GM18507 (cell line): ENCODE results near the gene PTPN9.
"Not testable (repeated sequence)": the region's sequence is repeated elsewhere in the genome, so short reads cannot be mapped to it uniquely, and the experiment has no call there.

ENCODE experiments used
- DNase-seq: peaks from one replicate; pipeline ENCODE4 v3.0.0; 2011; ENCODE audit warnings: low read depth; ENCODE audit not compliant: insufficient read length; ENCODE audit errors: extremely low spot score
- FAIRE-seq: peaks from 2 replicates; lab custom pipeline; 2011; peaks lifted over from hg19 to GRCh38; lab: Jason Lieb, UNC

PTPN9 gene

DNA sequence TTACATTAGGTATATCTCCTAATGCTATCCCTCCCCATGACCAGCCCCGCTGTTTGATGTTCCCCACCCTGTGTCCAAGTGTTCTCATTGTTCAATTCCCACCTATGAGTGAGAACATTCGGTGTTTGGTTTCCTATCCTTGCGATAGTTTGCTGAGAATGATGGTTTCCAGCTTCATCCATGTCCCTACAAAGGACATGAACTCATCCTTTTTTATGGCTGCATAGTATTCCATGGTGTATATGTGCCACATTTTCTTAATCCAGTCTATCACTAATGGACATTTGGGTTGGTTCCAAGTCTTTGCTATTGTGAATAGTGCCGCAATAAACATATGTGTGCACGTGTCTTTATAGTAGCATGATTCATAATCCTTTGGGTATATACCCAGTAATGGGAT lies 7.3 kb upstream of the PTPN9 start:
- FAIRE-seq, result not testable (repeated sequence)

GRCh38 chr15:75584121-75584520 lies 5.0 kb upstream of the PTPN9 start:
- FAIRE-seq (no peak), DNase-seq (no peak)

More for the DNA sequence above, 7.3 kb upstream of the PTPN9 start:
- not testable (repeated sequence) for DNase-seq

DNA sequence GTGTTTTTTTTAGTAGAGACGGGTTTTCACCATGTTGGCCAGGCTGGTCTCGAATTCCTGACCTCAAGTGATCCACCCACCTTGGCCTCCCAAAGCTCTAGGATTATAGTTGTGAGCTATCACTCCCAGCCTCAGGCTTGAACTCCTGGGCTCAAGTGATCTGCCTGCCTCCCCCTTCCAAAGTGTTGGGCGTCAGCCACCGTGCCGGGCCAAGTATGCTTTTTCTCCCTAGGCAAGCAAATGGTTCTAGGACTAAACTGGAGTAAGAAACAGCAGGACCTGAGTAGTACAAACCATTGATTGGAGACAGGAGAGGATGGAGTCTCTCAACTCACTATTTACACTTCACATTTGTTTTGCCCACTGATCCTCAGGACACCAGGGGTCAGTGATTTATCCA lies 4.6 kb upstream of the PTPN9 start:
- FAIRE-seq, result no peak
- DNase-seq, result no peak

- FAIRE-seq, DNase-seq: not testable (repeated sequence)
Observed at GRCh38 chr15:75582943-75583342, 3.8 kb upstream of the PTPN9 start.

DNA sequence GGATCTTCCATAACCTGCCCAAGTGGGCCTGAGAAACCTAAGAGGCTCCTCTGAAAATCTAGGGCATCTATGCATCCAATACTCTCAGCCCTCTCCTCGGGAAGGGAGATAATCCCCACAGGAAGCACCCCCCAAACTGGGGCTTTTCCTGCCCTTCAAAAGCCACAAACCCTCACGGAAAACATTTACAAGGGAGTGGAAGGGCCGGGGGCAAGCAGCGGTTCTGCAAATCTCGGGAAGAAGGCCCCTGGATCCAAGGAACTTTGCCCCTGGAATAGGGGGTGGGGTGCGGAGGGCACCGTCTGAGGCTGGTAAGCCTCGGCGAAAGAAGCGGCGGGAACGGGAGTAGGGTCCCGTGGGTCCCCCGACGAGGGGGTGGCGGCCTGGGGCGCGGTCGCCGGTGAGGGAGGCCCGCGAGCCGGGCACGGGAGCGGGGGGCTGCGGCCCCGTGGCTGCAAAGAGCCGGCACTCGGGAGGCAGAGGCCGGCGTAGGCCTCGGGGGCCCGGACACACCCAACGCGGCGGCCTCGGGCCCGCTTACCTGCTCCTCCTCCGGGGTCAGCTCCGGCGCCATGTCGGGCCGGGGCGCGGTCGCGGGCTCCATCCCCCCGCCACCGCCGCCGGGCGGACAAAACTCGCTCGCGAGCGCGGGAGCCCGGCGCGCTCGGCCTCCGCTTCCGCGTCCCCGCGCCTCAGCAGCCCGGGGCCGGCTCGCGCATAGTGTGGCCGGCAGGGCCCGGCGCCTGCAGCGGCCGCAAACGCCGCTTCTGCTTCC lies 755 bp downstream of the PTPN9 start:
- DNase-seq (no peak), FAIRE-seq (no peak)

DNA sequence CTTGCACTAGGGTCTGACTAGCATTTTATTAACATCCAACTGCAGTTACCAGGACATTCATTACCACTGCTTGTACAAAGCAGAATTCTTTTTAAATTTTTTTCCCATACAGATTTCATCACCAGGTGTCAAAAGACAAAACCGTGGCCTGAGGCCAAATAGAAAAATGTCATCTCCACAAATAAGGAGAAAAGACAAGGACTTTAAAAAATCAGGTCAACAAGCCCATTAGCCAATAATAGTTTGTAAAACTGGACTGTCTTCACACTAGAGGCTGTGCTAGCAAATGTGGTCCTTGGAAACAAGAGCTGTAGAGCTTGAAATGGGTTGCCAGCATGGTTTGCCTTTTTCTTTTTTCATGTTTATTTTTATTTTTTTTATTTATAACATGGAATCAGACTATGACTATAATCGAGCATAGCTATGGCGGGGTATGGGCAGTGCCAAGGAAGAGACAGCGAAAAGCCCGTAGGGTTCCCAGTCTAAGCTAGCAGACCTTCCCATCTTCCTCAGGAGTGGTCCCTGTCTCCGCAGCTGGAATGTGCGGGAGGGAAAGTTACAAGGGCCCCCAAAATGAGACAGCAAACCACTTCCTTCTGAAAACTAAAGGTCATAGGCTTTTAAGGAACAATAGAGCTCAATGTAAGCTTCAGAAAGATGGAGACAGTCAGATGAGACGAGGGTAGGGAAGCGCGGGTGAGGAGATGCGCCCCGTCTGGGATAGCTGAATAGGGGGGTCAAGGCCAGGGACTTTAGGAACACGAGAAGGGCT lies 1.5 kb downstream of the PTPN9 start:
- FAIRE-seq, result no peak
- DNase-seq, result no peak

- FAIRE-seq (no peak), DNase-seq (no peak)
Observed at GRCh38 chr15:75573648-75574384, 5.3 kb downstream of the PTPN9 start.

DNA sequence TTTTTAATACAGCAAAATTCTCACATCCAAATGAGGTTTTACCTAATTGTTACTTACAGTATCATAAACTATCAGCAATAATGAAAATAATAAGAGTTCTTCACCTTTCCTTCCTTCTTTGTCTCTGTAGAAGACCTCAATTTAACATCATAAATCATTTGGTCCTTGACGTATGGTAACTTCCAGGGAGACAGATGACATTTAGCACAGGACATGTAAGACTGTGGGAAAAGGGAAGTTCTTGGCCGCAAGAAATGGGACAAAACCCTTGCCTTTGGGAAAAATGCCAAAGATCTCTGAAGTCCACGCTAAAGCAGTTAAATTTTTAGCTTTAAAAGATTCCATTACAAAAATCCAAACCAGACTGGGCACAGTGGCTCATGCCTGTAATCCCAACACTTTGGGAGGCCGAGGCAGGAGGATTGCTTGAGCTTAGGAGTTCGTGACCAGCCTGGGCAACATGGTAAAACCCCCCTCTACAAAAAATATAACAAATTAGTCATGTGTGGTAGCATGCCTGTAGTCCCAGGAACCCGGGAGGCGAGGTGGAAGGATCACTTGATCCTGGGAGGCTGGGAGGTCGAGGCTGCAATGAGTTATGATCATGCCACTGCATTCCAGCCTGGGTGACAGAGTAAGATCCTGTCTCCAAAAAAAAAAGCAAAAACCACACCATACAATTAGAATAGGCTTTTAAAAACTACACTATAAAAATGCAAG lies 8.8 kb downstream of the PTPN9 start:
- no peak for DNase-seq
- no peak for FAIRE-seq

DNA sequence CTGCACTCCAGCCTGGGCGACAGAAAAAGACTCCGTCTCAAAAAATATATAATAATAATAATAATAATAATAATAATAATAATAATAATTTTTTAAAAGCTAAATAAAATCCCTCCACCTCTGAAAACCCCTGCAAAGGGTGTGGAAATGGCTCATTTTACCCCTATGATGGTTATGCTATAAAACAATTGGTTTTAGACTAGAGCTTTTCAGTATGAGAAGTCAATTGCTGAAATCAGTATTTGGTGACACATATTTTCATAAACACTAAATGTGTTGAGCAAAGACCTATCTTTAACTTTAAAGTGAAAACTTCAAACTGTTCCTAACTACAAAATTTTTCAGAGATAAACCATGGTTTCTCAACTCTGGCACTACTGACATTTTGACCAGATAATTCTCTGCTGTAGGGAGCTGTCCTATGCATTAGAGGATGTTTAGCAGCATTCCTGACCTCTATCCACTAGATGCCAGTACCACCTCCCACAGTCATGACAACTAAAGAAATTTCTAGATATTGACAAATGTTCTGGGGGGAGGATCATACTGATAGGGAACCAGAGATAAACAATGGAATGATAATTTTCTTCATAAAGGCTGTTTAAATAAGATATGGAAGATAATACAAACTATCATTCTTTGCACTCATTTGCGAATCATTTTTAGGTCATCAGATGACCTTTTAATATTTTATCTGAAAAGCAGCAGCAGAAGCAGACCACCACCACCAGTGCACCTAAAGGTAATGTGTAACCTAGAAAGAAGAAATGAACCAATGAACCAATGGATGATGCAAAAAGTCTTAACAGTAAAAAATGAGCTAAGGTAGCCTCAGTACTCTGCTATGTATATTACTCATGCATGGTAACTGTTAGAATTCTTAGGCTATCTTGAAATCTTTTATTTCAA lies 13.8 kb downstream of the PTPN9 start:
- DNase-seq (no peak), FAIRE-seq (no peak)

- no peak for DNase-seq
- FAIRE-seq, result no peak
Observed at GRCh38 chr15:75561888-75562287, 17.2 kb downstream of the PTPN9 start.

GRCh38 chr15:75559360-75559759 lies 19.8 kb downstream of the PTPN9 start:
- FAIRE-seq, DNase-seq: not testable (repeated sequence)

GRCh38 chr15:75558955-75559354 lies 20.2 kb downstream of the PTPN9 start:
- not testable (repeated sequence) for DNase-seq, FAIRE-seq

GRCh38 chr15:75554717-75555116 lies 24.4 kb downstream of the PTPN9 start:
- FAIRE-seq (no peak), DNase-seq (no peak)

DNA sequence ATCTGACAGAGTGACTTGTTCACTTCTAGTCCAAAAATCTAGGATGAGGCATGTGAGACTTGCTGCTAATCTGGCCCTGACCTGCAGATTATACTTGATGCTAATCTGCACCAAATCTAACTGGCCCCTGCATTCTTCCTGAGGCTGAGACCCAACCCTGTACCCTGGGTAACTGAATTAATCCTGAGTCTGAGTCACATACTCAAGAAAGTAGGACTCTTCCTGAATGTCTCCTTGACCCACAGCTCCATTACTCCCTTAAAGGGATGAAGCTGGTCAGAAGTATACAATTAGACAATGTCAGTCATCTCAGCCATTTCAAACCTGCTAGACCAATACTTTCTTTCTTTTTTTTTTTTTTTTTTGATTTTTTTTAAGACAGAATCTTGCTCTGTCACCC lies 25.5 kb downstream of the PTPN9 start:
- no peak for DNase-seq
- no peak for FAIRE-seq

- no peak for DNase-seq
- FAIRE-seq, result no peak
Observed at GRCh38 chr15:75551091-75551490, 28.0 kb downstream of the PTPN9 start.

- FAIRE-seq, result no peak
- no peak for DNase-seq
Observed at GRCh38 chr15:75545064-75545463, 34.1 kb downstream of the PTPN9 start.

GRCh38 chr15:75544359-75544758 lies 34.8 kb downstream of the PTPN9 start:
- no peak for FAIRE-seq
- DNase-seq, result no peak

DNA sequence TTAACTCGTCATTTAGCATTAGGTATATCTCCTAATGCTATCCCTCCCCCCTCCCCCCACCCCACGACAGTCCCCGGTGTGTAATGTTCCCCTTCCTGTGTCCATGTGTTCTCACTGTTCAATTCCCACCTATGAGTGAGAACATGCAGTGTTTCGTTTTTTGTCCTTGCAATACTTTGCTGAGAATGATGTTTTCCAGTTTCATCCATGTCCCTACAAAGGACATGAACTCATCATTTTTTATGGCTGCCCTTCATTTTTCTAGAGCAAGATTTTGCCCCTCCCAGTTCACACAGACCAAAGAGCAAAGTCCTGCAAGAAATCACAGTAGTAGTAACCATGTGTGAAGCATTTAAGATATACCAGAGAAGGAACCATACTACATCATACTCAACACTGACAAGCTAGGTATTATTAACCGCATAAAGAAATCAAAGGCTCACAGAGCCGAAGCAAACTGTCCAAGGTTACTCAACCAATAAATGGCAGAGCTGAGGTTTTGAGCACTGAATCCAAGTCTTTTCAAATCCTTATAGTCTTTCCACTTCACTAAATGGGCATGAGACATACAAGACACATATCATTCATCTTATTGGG lies 36.1 kb downstream of the PTPN9 start:
- not testable (repeated sequence) for DNase-seq, FAIRE-seq
